B cell (primary cell): ENCODE measurements around the gene RPS6KL1. TPM values are rescaled to one million over a fixed set of nuclear protein-coding genes. Genes with fewer than 3 reads are reported as not detected.

ENCODE experiments used
- ATAC-seq: fragments of 200-7000 bp; cut with Tn5 transposase; one replicate; pipeline ENCODE4 v1.10.0; 2021; ENCODE audit warnings: low read depth, mild to moderate bottlenecking, moderate number of reproducible peaks, moderate library complexity
- CTCF ChIA-PET: fragments of 350-600 bp; sonication (Branson Sonifier 250); formaldehyde crosslinking; loops from one replicate; lab custom pipeline; 2021; ENCODE audit warnings: antibody characterized with exemption, inconsistent platforms; lab: Charles Lee
- POLR2A ChIA-PET: fragments of 350-600 bp; sonication (Branson Sonifier 250); formaldehyde crosslinking; loops from one replicate; lab custom pipeline; 2021; ENCODE audit warnings: antibody characterized with exemption; lab: Charles Lee
- DNase-seq: peaks from one replicate; pipeline ENCODE4 v3.0.0; 2013
- H2AFZ ChIP-seq: 2 replicates; pipeline ENCODE4 v1.6.1; 2012; ENCODE audit warnings: mild to moderate bottlenecking, low read depth, low read length; ENCODE audit not compliant: insufficient read depth, poor library complexity, severe bottlenecking
- H3K27ac ChIP-seq, 2 donors: 1 replicate in 1 of 2; 2 replicates in 1 of 2; pipeline ENCODE4 v1.5.1; 2012 to 2013; ENCODE audit warnings: low read length in 2 of 2, mild to moderate bottlenecking in 2 of 2, moderate library complexity in 1 of 2
- H3K27me3 ChIP-seq, 4 experiments: fragments of 200-600 bp in 1 of 4; sonication (generic) in 1 of 4; replicated peaks in 1 of 4; 1 replicate in 2 of 4; 2 replicates in 2 of 4; pipeline versions ENCODE4 v1.6.1 to v1.7.0; 2013 to 2016; ENCODE audit warnings: low read length in 3 of 4, mild to moderate bottlenecking in 2 of 4, mixed read lengths in 1 of 4, moderate library complexity in 1 of 4; ENCODE audit not compliant: insufficient read depth in 4 of 4, control insufficient read depth in 3 of 4; ENCODE audit errors: control extremely low read depth in 1 of 4
- H3K36me3 ChIP-seq, 2 experiments: replicated peaks in 1 of 2; 1 replicate in 1 of 2; 2 replicates in 1 of 2; pipeline versions ENCODE4 v1.6.1 to v1.7.1; 2013; ENCODE audit warnings: low read length in 1 of 2; ENCODE audit not compliant: insufficient read depth in 2 of 2, control insufficient read depth in 1 of 2; ENCODE audit errors: control extremely low read depth in 1 of 2, extremely low read depth in 1 of 2
- H3K4me1 ChIP-seq, 2 donors: fragments of 200-600 bp in 1 of 2; sonication (generic) in 1 of 2; 1 replicate in 1 of 2; 2 replicates in 1 of 2; pipeline versions ENCODE4 v1.5.1 to v1.6.1; 2013 to 2017; ENCODE audit warnings: low read length in 2 of 2; ENCODE audit not compliant: control insufficient read depth in 2 of 2, insufficient read depth in 2 of 2
- H3K4me2 ChIP-seq: replicated peaks from 2 replicates; pipeline ENCODE3; 2012; ENCODE audit warnings: mild to moderate bottlenecking, low read depth, low read length; ENCODE audit not compliant: poor library complexity, severe bottlenecking
- H3K4me3 ChIP-seq, 5 experiments: fragments of 200-600 bp in 1 of 5; sonication (generic) in 1 of 5; 1 replicate in 3 of 5; 2 replicates in 2 of 5; pipeline versions ENCODE4 v1.5.1 to v1.7.0; 2011 to 2016; ENCODE audit warnings: low read length in 4 of 5, mild to moderate bottlenecking in 4 of 5, low read depth in 2 of 5, control low read depth in 1 of 5, moderate library complexity in 1 of 5; ENCODE audit not compliant: insufficient read depth in 1 of 5; ENCODE audit errors: control extremely low read depth in 1 of 5, extremely low read depth in 1 of 5
- H3K79me2 ChIP-seq: fragments of 200-600 bp; sonication (generic); one replicate; pipeline ENCODE4 v1.6.0; 2016; ENCODE audit warnings: low read length; ENCODE audit not compliant: control insufficient read depth, insufficient read depth
- H3K9ac ChIP-seq: fragments of 200-600 bp; sonication (generic); 2 replicates; pipeline ENCODE4 v1.6.1; 2017; ENCODE audit warnings: mild to moderate bottlenecking, low read length, moderate library complexity
- H3K9me3 ChIP-seq, 3 donors: one replicate each; pipeline versions ENCODE4 v1.6.1 to v1.7.1; 2013; ENCODE audit warnings: low read length in 2 of 3; ENCODE audit not compliant: control insufficient read depth in 2 of 3, insufficient read depth in 1 of 3; ENCODE audit errors: control extremely low read depth in 1 of 3
- H4K20me1 ChIP-seq: 2 replicates; pipeline ENCODE4 v1.6.0; 2012; ENCODE audit warnings: mild to moderate bottlenecking, low read length; ENCODE audit not compliant: insufficient read depth, control insufficient read depth, poor library complexity, severe bottlenecking
- H3K27ac Mint-ChIP-seq: one replicate; pipeline ENCODE4 v1.8.0; 2021; ENCODE audit warnings: mixed read lengths
- H3K27me3 Mint-ChIP-seq: one replicate; pipeline ENCODE4 v1.8.0; 2021; ENCODE audit warnings: mixed read lengths
- H3K4me1 Mint-ChIP-seq: one replicate; pipeline ENCODE4 v1.8.0; 2021; ENCODE audit warnings: mixed read lengths
- H3K4me3 Mint-ChIP-seq: one replicate; pipeline ENCODE4 v1.8.0; 2021; ENCODE audit warnings: mixed read lengths
- H3K9me3 Mint-ChIP-seq: one replicate; pipeline ENCODE4 v1.8.0; 2022; ENCODE audit warnings: mixed read lengths; ENCODE audit not compliant: insufficient read depth
- CTCF ChIP-seq: fragments of 200-600 bp; IDR thresholded peaks from one replicate; pipeline ENCODE4 v1.8.0; 2022; ENCODE audit warnings: antibody characterized with exemption, mild to moderate bottlenecking
- EZH2 ChIP-seq: IDR thresholded peaks from 2 replicates; pipeline ENCODE4 v1.6.1; 2012; ENCODE audit warnings: borderline replicate concordance, low read depth, mild to moderate bottlenecking, moderate library complexity, low read length; ENCODE audit not compliant: insufficient read depth, poor library complexity, severe bottlenecking
- WGBS: methylation state at CpG from one replicate; pipeline ENCODE4 v1.1.5; 2013; ENCODE audit warnings: missing lambda C conversion rate; ENCODE audit not compliant: insufficient coverage; 5-methylcytosine and 5-hydroxymethylcytosine counted together
- intact Hi-C: fragments of 100-400 bp; cut with micrococcal nuclease; formaldehyde crosslinking; loops from one replicate; pipeline ENCODE4 v1.10.0; 2022
- polyA plus RNA-seq: library from polyadenylated mRNA; depleted of rRNA; stranded (reverse); fragments of >200 nt; gene quantifications from 2 replicates; pipeline ENCODE4 v1.2.3, GENCODE V29; 2012
- total RNA-seq, 2 donors: library from RNA; stranded (reverse); fragments of 120-200 nt in 1 of 2; gene quantifications; 1 replicate in 1 of 2; 2 replicates in 1 of 2; pipeline versions ENCODE4 v1.2.3 to v1.2.4, GENCODE V29; 2013 to 2022

RPS6KL1 gene
- total and polyA plus RNA-seq, 2 donors (not counting 1 experiment from before 2014, with no cell fraction given), result 3.4 to 4.4 TPM

GRCh38 chr14:74963705-74964271 lies 40.7 kb upstream of the RPS6KL1 start:
- H3K79me2 ChIP-seq, result no peaks in the 10 kb centered on the region
- DNase-seq (no peak), ATAC-seq (no peak)
- no peaks in the 10 kb centered on the region for H3K27me3 Mint-ChIP-seq
- peak overlapping the region; percentile 16 for H3K27ac Mint-ChIP-seq
- 51% methylated on average over 9 of the region's 9 CpGs for WGBS
- H4K20me1 ChIP-seq, result no peaks in the 10 kb centered on the region
- H3K27me3 ChIP-seq, result no peaks in the 10 kb centered on the region
- peaks cover 21% of the 10 kb centered on the region for H3K4me1 Mint-ChIP-seq
- H2AFZ ChIP-seq, result peak overlapping the region; percentile 34
- no peak overlapping the region for H3K4me3 Mint-ChIP-seq
- H3K4me1 ChIP-seq, result peaks cover 17 to 22% of the 10 kb centered on the region in 2 donors
- no peak overlapping the region for H3K4me3 ChIP-seq
- no peaks in the 10 kb centered on the region for H3K36me3 ChIP-seq
- no peak overlapping the region for H3K9ac ChIP-seq
- no peaks in the 10 kb centered on the region for H3K9me3 Mint-ChIP-seq
- intact Hi-C loops, result no loop called here
- H3K4me2 ChIP-seq, result no peak overlapping the region
- POLR2A ChIA-PET, result no interaction called here
- CTCF ChIA-PET, result interaction anchor here (1.2 to 1.4 kb wide), 2 partner anchors 18 to 39 kb away, joined by 3 to 5 read pairs; partner anchors contain the start of gene EIF2B2
- H3K27ac ChIP-seq, result no peak overlapping the region
- no peak for TF ChIP-seq EZH2
- TF ChIP-seq CTCF, result no peak
- H3K9me3 ChIP-seq, result no peaks in the 10 kb centered on the region

GRCh38 chr14:74963178-74963704 lies 40.2 kb upstream of the RPS6KL1 start:
- TF ChIP-seq EZH2 (no peak), CTCF (no peak)
- Histone ChIP-seq H4K20me1 (no peaks in the 10 kb centered on the region), H3K4me1 (peaks cover 17 to 22% of the 10 kb centered on the region in 2 donors), H3K4me2 (peak overlapping the region; percentile 56), H3K9ac (peak overlapping the region; percentile 33), H3K79me2 (no peaks in the 10 kb centered on the region), H2AFZ (peak overlapping the region; percentile 68), H3K4me3 (peak overlapping the region in 1 of 5 experiments; percentile 5), H3K36me3 (no peaks in the 10 kb centered on the region), H3K27ac (peak overlapping the region; percentile 8 to 15), H3K9me3 (no peaks in the 10 kb centered on the region), H3K27me3 (no peaks in the 10 kb centered on the region)
- Mint-ChIP-seq H3K4me3 (peak overlapping the region; percentile 13), H3K27me3 (no peaks in the 10 kb centered on the region), H3K9me3 (no peaks in the 10 kb centered on the region), H3K4me1 (peaks cover 21% of the 10 kb centered on the region), H3K27ac (peak overlapping the region; percentile 16)
- ChIA-PET CTCF (interaction anchor here (1.2 to 1.4 kb wide), 2 partner anchors 18 to 40 kb away, joined by 3 to 5 read pairs; partner anchors contain the start of gene EIF2B2), POLR2A (no interaction called here)
- ATAC-seq (peak; percentile 40), DNase-seq (peak; percentile 56)
- intact Hi-C loops, result no loop called here
- WGBS, result 82% methylated on average over 8 of the region's 12 CpGs
